ENCODE data around the gene SLC1A3.

SLC1A3 gene

DNA sequence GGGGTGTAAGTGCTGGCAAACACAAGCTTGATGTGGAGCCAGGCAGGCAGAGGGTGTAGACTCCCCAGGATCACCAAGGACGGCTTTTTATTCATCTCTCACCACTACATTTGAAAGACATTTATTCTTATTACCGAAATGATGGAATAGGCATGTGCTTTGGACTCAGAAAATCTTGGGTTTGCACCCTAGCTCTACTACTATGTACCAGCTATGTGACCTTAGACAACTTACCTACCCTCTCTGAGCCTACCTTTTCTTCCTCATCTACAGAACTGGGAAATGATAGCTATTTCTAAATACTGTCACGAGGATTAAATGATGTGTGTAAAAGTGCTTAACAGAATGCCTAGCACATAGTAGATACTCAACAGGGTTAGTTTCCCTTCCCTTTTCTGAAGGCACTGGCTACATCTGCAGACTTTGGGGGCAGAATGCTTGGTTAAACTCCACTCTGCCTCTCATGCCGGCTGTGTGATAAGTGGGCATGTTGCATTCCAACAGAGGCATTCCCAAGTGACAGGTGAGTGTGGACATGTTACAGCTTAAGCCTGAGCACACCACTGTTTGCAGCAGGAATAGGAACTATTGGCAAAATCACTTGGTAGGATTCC lies 94.8 kb downstream of the SLC1A3 start:
- H3K4me1 ChIP-seq (ENCODE audit: control insufficient read depth, insufficient read depth, low read length), result 0 out of 2 replicates have a peak, but pooled peaks cover 4% of the 10 kb centered on the region
- H3K27me3 ChIP-seq (ENCODE audit: control insufficient read depth, insufficient read depth, low read length), result no peaks in the 10 kb centered on the region; the same call in 1 of the 2 replicates
- no peaks in the 10 kb centered on the region for H3K36me3 ChIP-seq (ENCODE audit: control insufficient read depth, insufficient read depth, low read length)
- H3K9me3 ChIP-seq (ENCODE audit: control insufficient read depth, insufficient read depth, low read depth, low read length), result peaks cover 4% of the 10 kb centered on the region; the same call in 1 of the 2 replicates
- H3K9ac ChIP-seq (ENCODE audit: low read length), result no peak overlapping the region
- no peak overlapping the region for H3K4me3 ChIP-seq (ENCODE audit: low read depth, low read length)
- H3K27ac ChIP-seq (ENCODE audit: low read depth, low read length), result no peak overlapping the region

DNA sequence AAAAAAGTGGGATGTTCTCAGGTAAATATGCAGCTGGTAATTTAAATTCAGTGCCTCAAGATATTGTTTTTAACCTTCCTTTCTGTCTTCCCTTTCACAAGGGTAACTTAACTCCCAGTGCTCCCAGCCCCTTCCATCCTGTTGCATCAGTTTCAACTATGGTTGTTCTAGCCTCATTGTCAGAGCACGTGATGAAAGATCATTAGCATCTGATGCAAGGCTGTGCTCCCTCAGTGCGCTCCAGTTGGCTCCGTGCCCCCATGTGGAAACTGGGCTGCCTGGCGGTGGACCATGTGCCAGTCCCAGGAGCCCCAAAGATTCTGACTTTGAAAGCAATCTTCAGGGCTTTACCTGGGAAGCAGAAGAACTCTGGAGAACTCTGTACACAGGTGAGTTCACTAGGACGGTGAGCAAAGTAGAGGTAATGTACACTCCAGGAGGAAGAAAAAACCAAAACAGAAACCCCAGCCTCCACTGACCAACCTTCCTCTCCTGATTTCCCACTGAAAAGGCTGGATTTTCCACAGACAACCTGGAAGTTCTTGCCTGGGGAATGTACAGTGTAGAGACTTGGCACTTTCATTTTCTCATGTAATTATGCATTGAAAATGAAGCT lies 96.9 kb downstream of the SLC1A3 start:
- no peak overlapping the region for H3K27ac ChIP-seq (ENCODE audit: low read depth, low read length)
- no peak overlapping the region for H3K9ac ChIP-seq (ENCODE audit: low read length)

DNA sequence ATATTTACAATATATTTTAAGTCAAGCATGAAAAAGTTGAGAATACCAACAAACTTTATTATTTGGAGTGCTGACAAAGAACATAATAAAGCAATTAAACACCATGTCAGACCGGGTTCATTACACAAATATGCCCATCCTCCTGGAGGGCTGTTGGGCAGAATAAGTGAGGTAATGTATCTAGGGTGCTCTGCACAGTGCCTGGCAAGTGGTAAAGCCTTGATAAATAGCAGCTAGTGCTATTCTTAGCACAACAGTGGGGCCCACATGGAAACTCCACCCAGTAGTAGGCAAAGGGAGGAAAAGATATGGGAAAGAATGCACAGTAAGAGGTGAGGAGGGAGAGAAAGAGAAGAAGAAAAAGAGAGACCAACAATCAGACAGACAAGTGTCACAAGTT lies 97.7 kb downstream of the SLC1A3 start:
- H3K4me3 ChIP-seq (ENCODE audit: low read depth, low read length), result no peak overlapping the region
- no peaks in the 10 kb centered on the region for H3K27me3 ChIP-seq (ENCODE audit: control insufficient read depth, insufficient read depth, low read length)
- H3K27ac ChIP-seq (ENCODE audit: low read depth, low read length), result no peak overlapping the region
- H3K9ac ChIP-seq (ENCODE audit: low read length), result no peak overlapping the region
- H3K9me3 ChIP-seq (ENCODE audit: control insufficient read depth, insufficient read depth, low read depth, low read length), result peaks cover 4% of the 10 kb centered on the region; the same call in 1 of the 2 replicates
- H3K36me3 ChIP-seq (ENCODE audit: control insufficient read depth, insufficient read depth, low read length), result no peaks in the 10 kb centered on the region
- 0 out of 2 replicates have a peak, but pooled peaks cover 4% of the 10 kb centered on the region for H3K4me1 ChIP-seq (ENCODE audit: control insufficient read depth, insufficient read depth, low read length)

More for the DNA sequence above, 96.9 kb downstream of the SLC1A3 start:
- H3K4me1 ChIP-seq (ENCODE audit: control insufficient read depth, insufficient read depth, low read length), result 0 out of 2 replicates have a peak, but pooled peaks cover 4% of the 10 kb centered on the region
- H3K27me3 ChIP-seq (ENCODE audit: control insufficient read depth, insufficient read depth, low read length), result no peaks in the 10 kb centered on the region; the same call in 1 of the 2 replicates
- no peak overlapping the region for H3K4me3 ChIP-seq (ENCODE audit: low read depth, low read length)
- peaks cover 4% of the 10 kb centered on the region; the same call in 1 of the 2 replicates for H3K9me3 ChIP-seq (ENCODE audit: control insufficient read depth, insufficient read depth, low read depth, low read length)
- H3K36me3 ChIP-seq (ENCODE audit: control insufficient read depth, insufficient read depth, low read length), result no peaks in the 10 kb centered on the region

DNA sequence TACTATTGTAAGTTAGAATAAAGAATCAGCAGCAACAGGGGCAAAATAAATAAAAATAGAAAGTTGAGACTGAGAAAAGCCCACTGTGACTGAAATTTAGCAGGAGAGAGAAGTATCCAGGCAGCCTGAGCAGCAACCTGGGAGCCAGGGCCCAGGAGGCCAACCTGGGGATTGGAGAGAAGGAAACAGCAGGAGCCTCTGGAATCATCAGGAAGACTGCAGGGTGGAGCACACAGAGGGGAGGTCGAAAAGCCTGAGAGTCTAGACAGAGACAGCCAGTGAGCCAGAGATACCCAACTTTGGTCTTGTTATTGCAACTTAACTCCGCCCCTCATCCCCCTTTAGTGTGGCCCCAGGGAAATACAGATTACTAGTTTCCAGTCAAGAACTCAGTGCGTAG lies 98.6 kb downstream of the SLC1A3 start:
- H3K4me1 ChIP-seq (ENCODE audit: control insufficient read depth, insufficient read depth, low read length), result 0 out of 2 replicates have a peak, but pooled peaks cover 4% of the 10 kb centered on the region
- no peaks in the 10 kb centered on the region for H3K36me3 ChIP-seq (ENCODE audit: control insufficient read depth, insufficient read depth, low read length)
- no peaks in the 10 kb centered on the region for H3K27me3 ChIP-seq (ENCODE audit: control insufficient read depth, insufficient read depth, low read length)
- H3K9ac ChIP-seq (ENCODE audit: low read length), result no peak overlapping the region
- no peak overlapping the region for H3K4me3 ChIP-seq (ENCODE audit: low read depth, low read length)
- H3K9me3 ChIP-seq (ENCODE audit: control insufficient read depth, insufficient read depth, low read depth, low read length), result peaks cover 4% of the 10 kb centered on the region; the same call in 1 of the 2 replicates
- no peak overlapping the region for H3K27ac ChIP-seq (ENCODE audit: low read depth, low read length)

DNA sequence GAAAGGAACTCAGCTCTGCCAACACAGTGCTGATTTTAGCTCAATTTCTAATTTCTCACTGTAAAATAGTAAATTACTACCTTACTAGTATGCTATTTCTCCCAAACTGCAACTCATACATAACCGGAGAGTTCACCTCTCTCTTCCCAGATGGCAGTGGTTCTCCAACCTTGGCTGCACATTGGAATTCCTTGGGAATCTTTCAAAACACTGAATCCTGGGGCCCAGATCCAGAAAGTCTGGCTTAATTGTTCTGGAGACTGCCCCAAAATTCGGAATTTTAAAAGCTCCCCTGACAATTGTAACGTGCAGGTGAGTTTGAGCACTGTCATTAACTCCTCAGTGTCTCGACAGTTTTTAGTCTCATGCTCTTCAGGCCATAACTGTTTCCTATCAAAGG lies 100.3 kb downstream of the SLC1A3 start:
- Histone ChIP-seq H3K4me1 (ENCODE audit: control insufficient read depth, insufficient read depth, low read length) (0 out of 2 replicates have a peak, but pooled peaks cover 4% of the 10 kb centered on the region), H3K9ac (ENCODE audit: low read length) (no peak overlapping the region), H3K27me3 (ENCODE audit: control insufficient read depth, insufficient read depth, low read length) (no peaks in the 10 kb centered on the region), H3K9me3 (ENCODE audit: control insufficient read depth, insufficient read depth, low read depth, low read length) (peaks cover 4% of the 10 kb centered on the region; the same call in 1 of the 2 replicates), H3K27ac (ENCODE audit: low read depth, low read length) (no peak overlapping the region), H3K4me3 (ENCODE audit: low read depth, low read length) (no peak overlapping the region), H3K36me3 (ENCODE audit: control insufficient read depth, insufficient read depth, low read length) (no peaks in the 10 kb centered on the region)

DNA sequence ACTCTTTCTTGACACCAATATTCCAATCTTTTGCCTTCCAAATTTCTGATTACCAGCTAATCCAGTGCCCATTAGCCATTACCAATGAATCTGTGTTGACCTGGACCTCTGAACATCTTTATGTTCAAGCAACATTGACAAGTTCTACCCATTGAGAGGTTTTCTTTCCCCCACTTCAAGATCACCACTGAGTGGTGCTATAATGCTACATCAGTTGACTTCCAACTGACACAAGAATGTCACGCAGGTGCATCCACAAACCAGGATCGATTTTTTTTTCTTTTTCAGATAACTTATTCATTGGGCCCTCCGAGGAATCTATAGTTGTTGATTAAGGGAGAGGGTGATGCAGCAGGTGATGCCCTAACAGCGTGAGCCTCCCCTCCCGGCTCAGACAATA lies 102.6 kb downstream of the SLC1A3 start:
- H3K9me3 ChIP-seq (ENCODE audit: control insufficient read depth, insufficient read depth, low read depth, low read length), result no peaks in the 10 kb centered on the region
- no peaks in the 10 kb centered on the region for H3K36me3 ChIP-seq (ENCODE audit: control insufficient read depth, insufficient read depth, low read length)
- H3K27me3 ChIP-seq (ENCODE audit: control insufficient read depth, insufficient read depth, low read length), result no peaks in the 10 kb centered on the region
- no peak overlapping the region for H3K4me3 ChIP-seq (ENCODE audit: low read depth, low read length)
- H3K4me1 ChIP-seq (ENCODE audit: control insufficient read depth, insufficient read depth, low read length), result 0 out of 2 replicates have a peak, but pooled peaks cover 4% of the 10 kb centered on the region
- H3K9ac ChIP-seq (ENCODE audit: low read length), result no peak overlapping the region
- H3K27ac ChIP-seq (ENCODE audit: low read depth, low read length), result no peak overlapping the region

DNA sequence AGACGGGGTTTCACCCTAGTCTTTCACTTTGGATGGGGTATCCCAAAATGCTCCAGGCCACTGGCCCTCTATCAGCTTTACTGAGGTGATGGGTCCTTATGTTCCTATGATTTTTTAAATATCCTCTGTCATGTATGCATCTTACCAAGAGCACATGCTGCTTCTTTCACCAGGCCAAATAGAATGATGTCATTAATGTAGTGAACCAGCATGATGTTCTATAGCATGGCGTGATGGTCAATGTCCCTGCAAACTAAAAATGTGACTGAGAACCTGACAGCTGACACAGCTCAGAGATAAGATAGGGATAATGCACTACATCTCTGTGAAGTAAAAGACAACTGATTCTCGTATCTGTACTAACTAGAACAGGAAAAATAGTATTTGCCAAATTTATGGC lies 103.6 kb downstream of the SLC1A3 start:
- no peak overlapping the region for H3K4me3 ChIP-seq (ENCODE audit: low read depth, low read length)
- H3K4me1 ChIP-seq (ENCODE audit: control insufficient read depth, insufficient read depth, low read length), result no peaks in the 10 kb centered on the region
- H3K27me3 ChIP-seq (ENCODE audit: control insufficient read depth, insufficient read depth, low read length), result no peaks in the 10 kb centered on the region
- H3K36me3 ChIP-seq (ENCODE audit: control insufficient read depth, insufficient read depth, low read length), result no peaks in the 10 kb centered on the region
- no peak overlapping the region for H3K9ac ChIP-seq (ENCODE audit: low read length)
- no peak overlapping the region for H3K27ac ChIP-seq (ENCODE audit: low read depth, low read length)
- no peaks in the 10 kb centered on the region for H3K9me3 ChIP-seq (ENCODE audit: control insufficient read depth, insufficient read depth, low read depth, low read length)

DNA sequence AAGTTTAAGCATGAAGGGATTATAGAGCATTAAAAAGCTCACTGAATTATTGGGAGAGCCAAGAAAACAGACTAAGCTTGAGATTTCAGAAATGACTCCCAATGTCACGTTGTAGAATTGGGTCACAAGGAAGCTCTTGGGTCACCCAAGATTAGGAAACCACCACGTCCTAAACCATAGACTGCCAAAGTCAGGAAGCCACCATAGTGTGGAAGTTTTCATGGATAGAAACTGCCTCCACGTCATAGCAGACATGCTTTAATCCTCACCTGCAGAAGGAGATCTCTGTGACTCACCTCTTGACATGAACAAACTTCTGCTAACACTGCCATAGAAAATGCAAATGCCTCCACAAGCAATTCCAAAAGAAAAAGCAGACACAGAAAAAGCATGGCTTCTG lies 106.3 kb downstream of the SLC1A3 start:
- no peaks in the 10 kb centered on the region for H3K9me3 ChIP-seq (ENCODE audit: control insufficient read depth, insufficient read depth, low read depth, low read length)
- no peaks in the 10 kb centered on the region; the same call in 1 of the 2 replicates for H3K27me3 ChIP-seq (ENCODE audit: control insufficient read depth, insufficient read depth, low read length)
- H3K4me3 ChIP-seq (ENCODE audit: low read depth, low read length), result no peak overlapping the region
- H3K36me3 ChIP-seq (ENCODE audit: control insufficient read depth, insufficient read depth, low read length), result no peaks in the 10 kb centered on the region
- no peak overlapping the region for H3K27ac ChIP-seq (ENCODE audit: low read depth, low read length)
- H3K4me1 ChIP-seq (ENCODE audit: control insufficient read depth, insufficient read depth, low read length), result no peaks in the 10 kb centered on the region
- H3K9ac ChIP-seq (ENCODE audit: low read length), result no peak overlapping the region

DNA sequence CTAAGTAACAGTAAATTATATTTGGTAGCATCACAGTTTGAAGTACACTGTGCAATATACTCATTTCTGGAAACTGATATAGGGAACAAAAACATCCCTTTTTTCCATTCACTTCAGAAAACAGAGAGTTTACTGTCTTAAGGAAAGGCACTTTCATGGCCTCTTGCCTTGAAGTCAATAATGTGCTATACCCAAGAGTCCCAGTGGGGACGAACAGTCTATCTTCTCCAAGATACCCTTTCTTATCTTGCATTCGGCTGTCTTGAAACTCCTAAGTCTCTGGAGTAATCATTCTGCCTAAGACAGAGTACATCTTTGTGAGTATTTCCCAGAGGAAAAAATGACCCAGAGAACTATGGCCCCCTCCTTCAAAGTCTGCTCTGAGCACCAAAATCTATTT lies 107.1 kb downstream of the SLC1A3 start:
- H3K9me3 ChIP-seq (ENCODE audit: control insufficient read depth, insufficient read depth, low read depth, low read length), result no peaks in the 10 kb centered on the region
- no peaks in the 10 kb centered on the region for H3K4me1 ChIP-seq (ENCODE audit: control insufficient read depth, insufficient read depth, low read length)
- H3K27me3 ChIP-seq (ENCODE audit: control insufficient read depth, insufficient read depth, low read length), result no peaks in the 10 kb centered on the region; the same call in 1 of the 2 replicates
- no peak overlapping the region for H3K9ac ChIP-seq (ENCODE audit: low read length)
- no peaks in the 10 kb centered on the region for H3K36me3 ChIP-seq (ENCODE audit: control insufficient read depth, insufficient read depth, low read length)
- no peak overlapping the region for H3K27ac ChIP-seq (ENCODE audit: low read depth, low read length)
- H3K4me3 ChIP-seq (ENCODE audit: low read depth, low read length), result no peak overlapping the region

DNA sequence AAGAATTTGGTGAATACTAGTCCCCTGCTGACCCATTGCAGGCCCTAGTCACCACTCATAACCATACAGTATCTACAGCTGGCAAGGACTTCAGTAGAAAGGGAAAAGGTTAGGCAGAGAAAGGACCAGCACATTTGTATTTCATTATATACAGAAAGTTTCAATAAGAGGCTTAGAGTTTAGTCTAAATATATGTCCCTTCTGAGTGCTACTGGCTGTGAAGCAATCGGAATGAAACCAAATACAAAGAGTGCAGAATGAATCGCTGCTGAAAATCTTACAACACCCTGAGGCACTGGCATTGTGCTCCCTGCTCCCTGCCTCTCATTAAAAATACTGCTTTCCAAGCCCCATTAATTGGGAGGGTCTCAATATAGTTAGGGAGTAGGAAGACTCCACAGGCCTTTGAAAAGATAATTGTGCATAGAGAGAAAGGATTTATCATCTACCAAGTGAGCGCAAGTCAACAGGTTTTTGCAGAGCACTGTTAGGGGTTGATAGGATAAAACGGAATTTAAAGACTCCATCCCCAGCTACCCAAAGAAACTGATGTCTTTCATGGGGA lies 110.8 kb downstream of the SLC1A3 start:
- no peaks in the 10 kb centered on the region; the same call in 1 of the 2 replicates for H3K27me3 ChIP-seq (ENCODE audit: control insufficient read depth, insufficient read depth, low read length)
- no peak overlapping the region for H3K4me3 ChIP-seq (ENCODE audit: low read depth, low read length)
- no peaks in the 10 kb centered on the region for H3K4me1 ChIP-seq (ENCODE audit: control insufficient read depth, insufficient read depth, low read length)
- no peaks in the 10 kb centered on the region for H3K9me3 ChIP-seq (ENCODE audit: control insufficient read depth, insufficient read depth, low read depth, low read length)
- H3K36me3 ChIP-seq (ENCODE audit: control insufficient read depth, insufficient read depth, low read length), result no peaks in the 10 kb centered on the region
- H3K27ac ChIP-seq (ENCODE audit: low read depth, low read length), result no peak overlapping the region
- H3K9ac ChIP-seq (ENCODE audit: low read length), result no peak overlapping the region

DNA sequence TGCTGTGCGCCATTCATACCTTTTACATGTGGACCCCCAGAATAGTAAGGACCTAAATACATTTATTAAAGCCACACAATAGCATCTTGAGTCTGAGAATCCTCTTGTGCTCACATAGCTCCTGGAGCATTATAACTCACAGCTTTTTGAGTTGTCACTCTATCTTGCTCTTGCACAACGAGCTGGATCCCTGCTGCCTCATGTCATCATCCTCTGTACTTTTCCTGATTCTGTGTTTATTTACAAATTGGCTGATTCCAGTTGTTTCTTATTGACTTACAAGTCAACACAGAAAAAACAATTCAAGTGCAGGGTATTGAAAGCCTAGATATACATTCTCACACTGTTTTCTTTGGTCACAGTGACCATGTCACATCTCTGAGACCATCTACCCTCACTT lies 112.9 kb downstream of the SLC1A3 start:
- Histone ChIP-seq H3K4me3 (ENCODE audit: low read depth, low read length) (no peak overlapping the region), H3K9me3 (ENCODE audit: control insufficient read depth, insufficient read depth, low read depth, low read length) (no peaks in the 10 kb centered on the region), H3K9ac (ENCODE audit: low read length) (no peak overlapping the region), H3K36me3 (ENCODE audit: control insufficient read depth, insufficient read depth, low read length) (no peaks in the 10 kb centered on the region), H3K27me3 (ENCODE audit: control insufficient read depth, insufficient read depth, low read length) (no peaks in the 10 kb centered on the region; the same call in 1 of the 2 replicates), H3K27ac (ENCODE audit: low read depth, low read length) (no peak overlapping the region), H3K4me1 (ENCODE audit: control insufficient read depth, insufficient read depth, low read length) (no peaks in the 10 kb centered on the region)
